HT1080 (cell line): Measurements from ENCODE around the gene EPHA1. TPM values are rescaled to one million over a fixed set of nuclear protein-coding genes. Genes with fewer than 3 reads are reported as not detected.
"Not testable (repeated sequence)": the region's sequence is repeated elsewhere in the genome, so short reads cannot be mapped to it uniquely, and the experiment has no call there.

Experiments used
- DNase-seq: peaks from one replicate; pipeline ENCODE4 v3.0.0-alpha.2; 2015; ENCODE audit warnings: low read depth
- total RNA-seq: library from RNA; depleted of rRNA; stranded (reverse); fragments of >200 nt; shearing (Covaris generic); gene quantifications from 2 replicates; pipeline ENCODE4 v1.2.3, GENCODE V29; 2014

Gene EPHA1
- total RNA-seq, 1 experiment from 2014 or later: 0.31 TPM

GRCh38 chr7:143433759-143434158, 25.1 kb upstream of the EPHA1 start:
- DNase-seq: no peak

- no peak for DNase-seq
These were observed 22.5 kb upstream of the EPHA1 start for GRCh38 chr7:143431109-143431508.

DNA sequence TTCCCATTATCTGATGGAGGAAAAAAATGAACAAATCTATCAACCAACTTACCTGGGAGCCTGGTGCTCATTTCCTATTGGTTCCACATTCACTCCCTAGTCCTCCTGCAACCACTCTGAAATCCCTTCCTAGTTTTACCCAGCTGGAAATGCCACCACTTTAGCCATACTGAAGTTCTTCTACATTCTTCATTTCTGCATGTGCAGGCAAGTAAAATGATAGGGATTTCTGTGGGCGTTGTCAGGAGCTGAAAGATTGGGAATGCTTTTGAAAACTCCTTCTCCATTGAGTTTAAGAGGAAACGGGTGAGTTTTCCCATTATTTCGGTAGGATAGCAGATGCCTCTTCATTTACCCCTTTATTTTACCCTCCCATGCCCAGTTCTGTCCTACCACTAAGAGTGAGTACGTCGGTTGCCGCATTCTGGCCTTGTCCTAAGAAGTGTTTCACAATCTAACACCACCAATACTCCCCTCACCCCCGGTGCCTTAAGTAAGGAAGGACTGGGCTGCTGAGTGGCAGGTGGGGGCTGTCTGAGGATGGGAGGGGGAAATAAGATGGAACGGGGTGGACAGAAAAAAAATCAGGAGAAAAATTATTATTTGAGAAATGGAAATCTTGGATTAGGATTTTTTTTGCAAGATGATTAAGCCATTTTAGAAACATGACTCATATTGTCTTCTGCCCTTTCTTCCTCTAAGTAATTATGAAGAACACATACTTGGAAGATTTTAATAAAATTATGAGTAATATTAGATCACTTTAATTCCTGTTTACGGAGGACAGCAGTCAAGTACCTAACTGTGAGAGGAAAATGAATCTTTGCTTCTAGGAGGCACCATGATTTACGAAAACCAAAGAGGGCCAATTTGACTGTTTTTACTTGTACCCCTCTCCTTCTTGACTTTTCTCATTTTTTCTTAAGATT, 21.4 kb upstream of the EPHA1 start:
- no peak for DNase-seq

DNA sequence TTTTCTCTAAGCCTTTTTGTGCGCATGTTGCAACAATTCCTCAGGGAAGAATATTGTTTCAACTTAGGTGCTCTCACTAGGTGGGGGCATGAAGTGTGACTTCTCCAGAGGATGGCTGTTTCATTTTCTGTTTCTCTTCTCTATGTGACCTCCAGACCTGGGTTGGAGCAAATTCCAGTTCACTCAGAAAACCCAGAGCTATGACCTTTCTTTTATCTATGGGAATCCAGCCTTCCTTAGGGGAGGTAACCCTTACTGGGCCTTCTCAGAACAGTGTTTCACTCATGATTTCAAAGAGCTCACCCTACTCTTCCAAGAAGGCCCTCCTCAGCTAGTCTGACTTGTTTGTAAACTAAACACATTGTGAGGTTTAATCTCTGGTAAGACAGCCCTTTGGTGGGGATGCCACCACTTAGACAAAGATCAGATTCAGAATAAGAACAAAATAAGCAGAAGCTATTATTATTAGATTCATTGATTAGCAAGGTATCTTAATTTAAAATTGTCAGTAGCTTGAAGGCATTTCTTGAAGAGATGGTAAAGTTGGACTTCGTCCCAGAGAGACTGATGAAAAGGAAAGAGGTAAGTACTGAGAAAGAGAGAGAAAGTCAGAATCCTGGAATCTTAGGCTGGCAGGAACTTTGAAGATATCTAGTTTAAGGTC, 18.0 kb upstream of the EPHA1 start:
- DNase-seq: no peak

DNA sequence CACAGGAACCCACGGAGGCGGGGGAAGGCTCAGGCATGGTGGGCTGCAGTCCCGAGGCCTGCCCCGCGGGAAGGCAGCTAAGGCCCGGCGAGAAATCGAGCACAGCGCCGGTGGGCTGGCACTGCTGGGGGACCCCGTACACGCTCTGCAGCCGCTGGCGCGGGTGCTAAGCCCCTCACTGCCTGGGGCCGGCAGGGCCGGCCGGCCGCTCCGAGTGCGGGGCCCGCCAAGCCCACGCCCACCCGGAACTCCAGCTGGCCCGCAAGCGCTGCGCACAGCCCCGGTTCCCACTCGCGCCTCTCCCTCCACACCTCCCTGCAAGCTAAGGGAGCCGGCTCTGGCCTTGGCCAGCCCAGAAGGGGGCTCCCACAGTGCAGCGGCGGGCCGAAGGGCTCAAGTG, 15.8 kb upstream of the EPHA1 start:
- DNase-seq: not testable (repeated sequence)

- DNase-seq: no peak
These were observed 13.4 kb upstream of the EPHA1 start for GRCh38 chr7:143422033-143422432.

DNA sequence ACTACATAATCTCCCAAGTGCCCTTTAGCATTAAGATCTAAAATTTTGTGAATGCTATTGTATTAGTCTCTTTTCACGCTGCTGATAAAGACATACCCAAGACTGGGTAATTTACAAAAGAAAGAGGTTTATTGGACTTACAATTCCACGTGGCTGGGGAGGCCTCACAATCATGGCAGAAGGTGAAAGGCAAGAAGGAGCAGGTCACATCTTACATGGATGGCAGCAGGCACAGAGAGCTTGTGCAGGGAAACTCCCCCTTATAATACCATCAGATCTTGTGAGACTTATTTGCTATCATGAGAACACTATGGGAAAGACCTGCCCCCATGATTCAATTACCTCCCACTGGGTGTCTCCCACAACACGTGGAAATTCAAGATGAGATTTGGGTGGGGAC, 12.0 kb upstream of the EPHA1 start:
- not testable (repeated sequence) for DNase-seq

DNA sequence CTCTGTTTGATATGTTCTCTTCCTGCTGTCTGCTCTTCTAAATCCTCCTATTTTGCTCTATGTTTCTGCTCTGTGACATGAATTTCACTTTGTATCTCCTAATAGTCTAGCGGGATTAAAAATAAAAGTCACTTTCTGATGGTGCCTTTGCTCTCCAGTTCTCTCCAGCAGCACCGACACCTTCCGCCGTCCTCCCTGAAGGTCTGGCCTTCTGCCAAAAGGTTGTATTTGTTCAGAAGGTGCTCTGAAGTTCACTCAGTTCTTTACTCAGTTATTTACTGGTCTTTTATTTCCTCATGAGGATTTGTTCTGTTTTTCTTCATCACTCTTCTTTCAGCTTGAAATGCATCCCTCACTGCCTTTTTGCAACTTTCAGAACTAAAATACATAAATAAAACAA, 11.2 kb upstream of the EPHA1 start:
- DNase-seq: no peak

DNA sequence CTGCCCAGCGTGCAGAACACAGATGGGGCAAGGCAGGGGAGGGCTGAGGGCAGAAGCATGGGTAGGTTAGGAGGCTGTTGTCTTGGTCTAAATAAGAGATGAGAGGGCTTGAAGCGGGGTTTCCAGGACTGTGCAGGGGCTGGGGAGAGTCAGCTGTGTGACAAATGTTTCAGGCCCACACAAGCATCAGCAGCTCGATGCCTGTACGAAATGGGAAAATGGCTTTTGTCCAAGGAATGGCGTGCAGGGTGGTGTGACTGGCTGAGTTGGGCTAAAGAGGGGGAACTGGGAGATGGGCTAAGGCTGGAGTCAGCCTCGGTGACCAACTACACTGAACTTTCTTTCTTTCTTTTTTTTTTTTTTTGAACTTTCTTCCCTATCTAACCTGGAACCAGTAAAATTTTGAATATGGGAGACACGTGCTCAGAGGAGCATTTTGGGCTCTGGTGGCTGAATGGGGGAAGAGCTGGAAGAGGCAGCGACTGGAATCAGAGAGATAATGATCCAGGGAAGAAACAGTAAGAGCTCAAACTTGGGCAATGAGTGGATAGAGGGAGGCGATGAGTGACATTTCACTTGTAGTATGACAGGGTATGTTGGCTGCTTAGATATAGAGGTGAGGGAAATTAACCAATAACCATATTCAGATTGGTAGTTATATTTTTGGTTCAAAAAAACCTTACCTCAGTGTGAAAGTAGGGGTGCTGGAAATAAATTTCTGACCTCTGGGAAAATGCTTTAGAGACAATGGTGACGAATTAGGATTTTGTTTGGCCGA, 10.2 kb upstream of the EPHA1 start:
- DNase-seq: no peak

GRCh38 chr7:143417734-143418383, 9.2 kb upstream of the EPHA1 start:
- DNase-seq: no peak

GRCh38 chr7:143416565-143417149, 8.0 kb upstream of the EPHA1 start:
- peak; percentile 37 for DNase-seq

DNA sequence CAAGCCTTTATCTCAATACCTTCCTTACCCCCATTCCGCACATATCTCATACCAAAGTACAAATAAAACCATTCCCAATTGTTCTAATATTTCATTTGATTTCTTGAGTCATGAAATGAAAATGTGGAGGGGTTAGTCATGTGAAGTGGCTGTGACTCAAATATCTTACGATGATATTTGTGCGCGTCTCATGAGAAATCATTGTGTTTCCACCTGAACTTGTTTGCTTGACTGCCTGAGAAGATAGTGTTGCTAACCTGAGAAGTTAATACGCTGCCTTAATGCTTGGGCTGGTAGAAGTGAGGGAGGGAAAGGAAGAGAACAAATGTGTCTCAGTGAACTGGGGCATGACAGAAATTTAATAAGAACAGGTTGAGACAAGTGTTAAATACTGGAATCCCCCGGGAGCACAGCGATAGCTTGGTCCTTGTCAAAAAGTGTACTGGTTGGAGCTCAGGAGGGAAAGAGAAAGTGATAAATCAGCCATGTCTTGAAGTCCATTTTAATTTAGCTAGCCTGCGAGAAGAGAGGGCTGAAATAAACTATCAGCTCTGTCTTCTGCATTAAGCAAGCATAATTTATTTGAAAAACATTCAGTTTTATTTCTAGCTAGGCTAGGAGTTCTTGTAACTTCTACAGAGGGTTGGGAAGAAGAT, 7.2 kb upstream of the EPHA1 start:
- peak; percentile 67 for DNase-seq

GRCh38 chr7:143415209-143415608, 6.6 kb upstream of the EPHA1 start:
- not testable (repeated sequence) for DNase-seq

DNA sequence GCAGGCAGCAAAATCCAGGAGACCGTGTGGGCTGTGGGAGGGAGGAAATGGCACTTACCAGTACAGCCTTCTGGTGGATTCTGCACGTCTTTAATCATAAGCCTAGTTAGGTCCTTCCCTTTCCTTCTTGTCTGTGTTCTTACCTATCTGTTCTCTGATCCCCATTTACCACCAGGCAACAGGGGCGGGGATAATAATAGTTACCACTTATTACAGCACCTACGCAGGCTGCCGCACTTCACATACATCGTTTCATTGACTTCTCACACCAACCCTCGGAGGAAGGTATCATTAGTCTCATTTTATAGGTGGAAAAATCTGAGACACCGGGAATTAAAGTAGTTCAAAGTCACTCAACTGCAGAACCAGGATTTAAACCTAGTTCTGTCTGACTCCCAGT, 4.5 kb upstream of the EPHA1 start:
- DNase-seq: no peak

GRCh38 chr7:143411976-143412708, 3.5 kb upstream of the EPHA1 start:
- no peak for DNase-seq

GRCh38 chr7:143410521-143411004, 1.9 kb upstream of the EPHA1 start:
- no peak for DNase-seq

GRCh38 chr7:143408252-143408685, 387 bp downstream of the EPHA1 start:
- DNase-seq: no peak

GRCh38 chr7:143407287-143408251, 1.1 kb downstream of the EPHA1 start:
- no peak for DNase-seq
